Smooth muscle cell (in vitro differentiated cells): ENCODE data around the gene PC. TPM values are rescaled to one million over a fixed set of nuclear protein-coding genes. Genes with fewer than 3 reads are reported as not detected.

Source experiments
- DNase-seq: peaks from one replicate; lab custom pipeline; 2025; ENCODE audit not compliant: unreplicated experiment; lab: John Stamatoyannopoulos, UW
- H2AFZ ChIP-seq: fragments of 200-600 bp; sonication (generic); 2 replicates; pipeline ENCODE4 v1.6.0; 2016; ENCODE audit warnings: antibody characterized with exemption, low read depth, mild to moderate bottlenecking
- H3F3A ChIP-seq: fragments of 200-600 bp; sonication (generic); 2 replicates; pipeline ENCODE4 v1.6.0; 2017; ENCODE audit warnings: antibody characterized with exemption, low read depth
- H3K27ac ChIP-seq: fragments of 200-600 bp; sonication (generic); 2 replicates; pipeline ENCODE4 v1.5.1; 2016; ENCODE audit warnings: low read depth, mild to moderate bottlenecking
- H3K27me3 ChIP-seq: fragments of 200-600 bp; sonication (generic); 2 replicates; pipeline ENCODE4 v1.6.1; 2016; ENCODE audit warnings: low read depth, mild to moderate bottlenecking
- H3K36me3 ChIP-seq: fragments of 200-600 bp; sonication (generic); 2 replicates; pipeline ENCODE4 v1.5.1; 2016; ENCODE audit warnings: low read depth
- H3K4me1 ChIP-seq: fragments of 200-600 bp; sonication (generic); 2 replicates; pipeline ENCODE4 v1.5.1; 2016; ENCODE audit warnings: low read depth
- H3K4me2 ChIP-seq: fragments of 200-600 bp; sonication (generic); 2 replicates; pipeline ENCODE4 v1.6.0; 2016; ENCODE audit warnings: mild to moderate bottlenecking
- H3K4me3 ChIP-seq: fragments of 200-600 bp; sonication (generic); 2 replicates; pipeline ENCODE4 v1.5.1; 2016; ENCODE audit warnings: mild to moderate bottlenecking
- H3K79me2 ChIP-seq: fragments of 200-600 bp; sonication (generic); 2 replicates; pipeline ENCODE4 v1.6.0; 2016; ENCODE audit warnings: low read depth, mild to moderate bottlenecking
- H3K9ac ChIP-seq: fragments of 200-600 bp; sonication (generic); 2 replicates; pipeline ENCODE4 v1.6.0; 2016; ENCODE audit warnings: low read depth
- H3K9me3 ChIP-seq: fragments of 200-600 bp; sonication (generic); replicated peaks from 2 replicates; pipeline ENCODE4 v1.5.1; 2016; ENCODE audit warnings: low read depth
- H4K20me1 ChIP-seq: fragments of 200-600 bp; sonication (generic); 2 replicates; pipeline ENCODE4 v1.6.0; 2016; ENCODE audit warnings: low read depth
- WGBS: methylation state at CpG from one replicate; pipeline ENCODE4 v1.1.7; 2016; ENCODE audit warnings: low lambda C conversion rate; 5-methylcytosine and 5-hydroxymethylcytosine counted together
- polyA plus RNA-seq: library from polyadenylated mRNA; unstranded; fragments of >200 nt; fragmentation: Nextera tagmentation; extraction: Ambion mirVana; gene quantifications from 2 replicates; pipeline ENCODE4 v1.2.1, GENCODE V29; 2016
- total RNA-seq: library from RNA; depleted of rRNA; stranded (reverse); fragments of >200 nt; gene quantifications from 2 replicates; pipeline ENCODE4 v1.2.3, GENCODE V29; 2014
- TF ChIP-seq, protein P1 (sequence below): fragments of 200-600 bp; sonication (generic); IDR thresholded peaks from 2 replicates; pipeline ENCODE4 v1.5.1; 2017; ENCODE audit warnings: borderline replicate concordance, mild to moderate bottlenecking, antibody characterized with exemption; ENCODE audit not compliant: insufficient read depth, poor library complexity, severe bottlenecking

The PC gene
- total and polyA plus RNA-seq, 2 experiments from 2014 or later: 11.8 to 36.1 TPM

DNA sequence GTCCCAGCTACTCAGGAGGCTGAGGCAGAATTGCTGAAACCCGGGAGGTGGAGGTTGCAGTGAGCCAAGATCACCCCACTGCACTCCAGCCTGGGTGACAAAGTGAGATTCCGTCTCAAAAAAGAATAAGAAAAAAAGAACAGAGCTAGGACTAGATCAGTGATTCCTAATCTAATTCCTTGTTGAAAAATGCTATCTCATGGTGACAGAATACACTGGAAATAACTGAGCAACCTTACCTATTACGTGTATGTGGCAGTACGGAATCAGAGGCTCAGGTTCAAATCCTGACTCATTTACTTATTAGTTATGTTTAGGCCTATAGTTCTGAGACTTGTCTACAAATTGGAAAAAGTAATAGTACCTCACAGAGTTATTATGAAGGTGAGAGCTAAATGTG lies 134.5 kb downstream of the PC start:
- Histone ChIP-seq H3K27ac (no peak overlapping the region), H3K9ac (no peak overlapping the region), H3K27me3 (no peaks in the 10 kb centered on the region), H3K9me3 (no peaks in the 10 kb centered on the region), H3K4me2 (no peak overlapping the region), H2AFZ (no peak overlapping the region), H4K20me1 (peaks cover 3% of the 10 kb centered on the region), H3K4me3 (no peak overlapping the region), H3K36me3 (no peaks in the 10 kb centered on the region), H3K79me2 (no peaks in the 10 kb centered on the region), H3K4me1 (peaks cover 8% of the 10 kb centered on the region), H3F3A (peaks cover 11% of the 10 kb centered on the region)
- no peak for DNase-seq
- TF ChIP-seq, protein P1, sequence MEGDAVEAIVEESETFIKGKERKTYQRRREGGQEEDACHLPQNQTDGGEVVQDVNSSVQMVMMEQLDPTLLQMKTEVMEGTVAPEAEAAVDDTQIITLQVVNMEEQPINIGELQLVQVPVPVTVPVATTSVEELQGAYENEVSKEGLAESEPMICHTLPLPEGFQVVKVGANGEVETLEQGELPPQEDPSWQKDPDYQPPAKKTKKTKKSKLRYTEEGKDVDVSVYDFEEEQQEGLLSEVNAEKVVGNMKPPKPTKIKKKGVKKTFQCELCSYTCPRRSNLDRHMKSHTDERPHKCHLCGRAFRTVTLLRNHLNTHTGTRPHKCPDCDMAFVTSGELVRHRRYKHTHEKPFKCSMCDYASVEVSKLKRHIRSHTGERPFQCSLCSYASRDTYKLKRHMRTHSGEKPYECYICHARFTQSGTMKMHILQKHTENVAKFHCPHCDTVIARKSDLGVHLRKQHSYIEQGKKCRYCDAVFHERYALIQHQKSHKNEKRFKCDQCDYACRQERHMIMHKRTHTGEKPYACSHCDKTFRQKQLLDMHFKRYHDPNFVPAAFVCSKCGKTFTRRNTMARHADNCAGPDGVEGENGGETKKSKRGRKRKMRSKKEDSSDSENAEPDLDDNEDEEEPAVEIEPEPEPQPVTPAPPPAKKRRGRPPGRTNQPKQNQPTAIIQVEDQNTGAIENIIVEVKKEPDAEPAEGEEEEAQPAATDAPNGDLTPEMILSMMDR: no peak
- WGBS: 100% methylated on average over 4 of the region's 4 CpGs

- Histone ChIP-seq H3K4me1 (peaks cover 20% of the 10 kb centered on the region), H3F3A (peaks cover 15% of the 10 kb centered on the region), H3K4me3 (no peak overlapping the region), H3K27me3 (no peaks in the 10 kb centered on the region), H3K79me2 (no peaks in the 10 kb centered on the region), H4K20me1 (peaks cover 3% of the 10 kb centered on the region), H3K27ac (peak overlapping the region; percentile 65), H3K9me3 (no peaks in the 10 kb centered on the region), H3K9ac (no peak overlapping the region), H3K36me3 (no peaks in the 10 kb centered on the region), H2AFZ (no peak overlapping the region), H3K4me2 (peak overlapping the region; percentile 67)
- TF ChIP-seq, protein P1: no peak
- no peak for DNase-seq
- 3% methylated on average over 3 of the region's 3 CpGs for WGBS
These were observed 137.3 kb downstream of the PC start for GRCh38 chr11:66820901-66821300.

DNA sequence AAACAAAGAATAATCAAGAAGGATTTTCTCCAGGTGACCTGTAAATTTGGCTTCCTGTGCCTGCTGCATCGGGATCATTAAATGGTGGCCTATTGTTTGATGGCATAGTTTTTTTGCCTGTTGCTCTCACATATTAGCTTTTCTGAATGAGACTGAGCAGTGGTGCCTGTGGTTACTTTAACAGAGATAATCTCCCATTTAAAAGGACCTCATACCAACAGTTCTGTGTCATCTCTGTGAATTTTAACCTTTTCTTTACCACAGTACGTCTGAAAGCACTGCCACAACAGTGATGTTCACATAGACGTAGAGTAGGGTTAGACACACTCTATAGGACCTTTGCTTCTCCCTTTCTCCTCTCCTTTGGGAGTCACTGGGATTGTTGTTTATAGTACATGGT lies 137.8 kb downstream of the PC start:
- no peak for DNase-seq
- TF ChIP-seq, protein P1: no peak
- peaks cover 3% of the 10 kb centered on the region for H4K20me1 ChIP-seq
- no peaks in the 10 kb centered on the region for H3K27me3 ChIP-seq
- no peaks in the 10 kb centered on the region for H3K9me3 ChIP-seq
- no peak overlapping the region for H3K4me3 ChIP-seq
- peak overlapping the region; percentile 67 for H3K4me2 ChIP-seq
- H3K27ac ChIP-seq: peak overlapping the region; percentile 65
- H3F3A ChIP-seq: peaks cover 15% of the 10 kb centered on the region
- WGBS: 3% methylated on average over 3 of the region's 3 CpGs
- H3K4me1 ChIP-seq: peaks cover 20% of the 10 kb centered on the region
- no peaks in the 10 kb centered on the region for H3K36me3 ChIP-seq
- H3K79me2 ChIP-seq: no peaks in the 10 kb centered on the region
- H2AFZ ChIP-seq: no peak overlapping the region
- no peak overlapping the region for H3K9ac ChIP-seq

- peaks cover 3% of the 10 kb centered on the region for H4K20me1 ChIP-seq
- no peak overlapping the region for H3K9ac ChIP-seq
- H3K4me2 ChIP-seq: peak overlapping the region; percentile 50
- no peak overlapping the region for H3K4me3 ChIP-seq
- H3K4me1 ChIP-seq: peaks cover 20% of the 10 kb centered on the region
- WGBS: 12% methylated on average over 3 of the region's 3 CpGs
- H3F3A ChIP-seq: peaks cover 15% of the 10 kb centered on the region
- TF ChIP-seq, protein P1: no peak
- no peaks in the 10 kb centered on the region for H3K9me3 ChIP-seq
- H3K79me2 ChIP-seq: no peaks in the 10 kb centered on the region
- H2AFZ ChIP-seq: no peak overlapping the region
- no peak for DNase-seq
- no peaks in the 10 kb centered on the region for H3K27me3 ChIP-seq
- H3K36me3 ChIP-seq: no peaks in the 10 kb centered on the region
- peak overlapping the region; percentile 60 for H3K27ac ChIP-seq
These were observed 139.8 kb downstream of the PC start for GRCh38 chr11:66818231-66818955.
